OCI-LY1 (cell line): ENCODE results near the gene STRBP.
"Not testable (repeated sequence)": the region's sequence is repeated elsewhere in the genome, so short reads cannot be mapped to it uniquely, and the experiment has no call there.

ENCODE experiments used
- H2AFZ ChIP-seq: fragments of 200-600 bp; sonication (generic), shearing (Covaris generic); 2 replicates; pipeline ENCODE4 v1.6.0; 2014; ENCODE audit warnings: antibody characterized with exemption, mild to moderate bottlenecking, low read length
- H3F3A ChIP-seq: fragments of 200-600 bp; sonication (generic), shearing (Covaris generic); 2 replicates; pipeline ENCODE4 v1.6.0; 2014; ENCODE audit warnings: mild to moderate bottlenecking, antibody characterized with exemption, low read length, moderate library complexity; ENCODE audit not compliant: insufficient read depth
- H3K27ac ChIP-seq: fragments of 200-600 bp; sonication (generic); 2 replicates; pipeline ENCODE4 v1.5.1; 2014; ENCODE audit warnings: low read length, mixed run types, mild to moderate bottlenecking, low read depth; ENCODE audit not compliant: poor library complexity, severe bottlenecking
- H3K27me3 ChIP-seq: fragments of 200-600 bp; sonication (generic); 2 replicates; pipeline ENCODE4 v1.6.0; 2014; ENCODE audit warnings: antibody characterized with exemption, mild to moderate bottlenecking, low read length, moderate library complexity; ENCODE audit not compliant: insufficient read depth
- H3K36me3 ChIP-seq: fragments of 200-600 bp; sonication (generic); 2 replicates; pipeline ENCODE4 v1.6.1; 2014; ENCODE audit warnings: mild to moderate bottlenecking, antibody characterized with exemption, low read length, moderate library complexity, mixed read lengths; ENCODE audit not compliant: insufficient read depth
- H3K4me1 ChIP-seq: fragments of 200-600 bp; sonication (generic); 2 replicates; pipeline ENCODE4 v1.5.1; 2014; ENCODE audit warnings: mild to moderate bottlenecking, low read length, moderate library complexity; ENCODE audit not compliant: insufficient read depth, severe bottlenecking
- H3K4me2 ChIP-seq: fragments of 200-600 bp; sonication (generic), shearing (Covaris generic); 2 replicates; pipeline ENCODE4 v1.6.1; 2014; ENCODE audit warnings: low read length
- H3K4me3 ChIP-seq: fragments of 200-600 bp; sonication (generic); 2 replicates; pipeline ENCODE4 v1.5.1; 2014; ENCODE audit warnings: low read length, low read depth, mild to moderate bottlenecking, mixed read lengths; ENCODE audit not compliant: poor library complexity, severe bottlenecking
- H3K79me2 ChIP-seq: fragments of 200-600 bp; shearing (Covaris generic); 2 replicates; pipeline ENCODE4 v1.6.1; 2016; ENCODE audit warnings: mixed run types, low read length, mixed read lengths; ENCODE audit not compliant: insufficient read depth
- H3K9ac ChIP-seq: fragments of 200-600 bp; sonication (generic), shearing (Covaris generic); 2 replicates; pipeline ENCODE4 v1.6.1; 2014; ENCODE audit warnings: mild to moderate bottlenecking, low read length, mixed read lengths
- H3K9me2 ChIP-seq: fragments of 200-600 bp; sonication (generic), shearing (Covaris generic); 2 replicates; pipeline ENCODE4 v1.6.1; 2014; ENCODE audit warnings: low read depth, mild to moderate bottlenecking, low read length, mixed read lengths
- H3K9me3 ChIP-seq: fragments of 200-600 bp; shearing (Covaris generic); 2 replicates; pipeline ENCODE4 v1.6.1; 2014; ENCODE audit warnings: low read length, mixed read lengths
- H4K20me1 ChIP-seq: fragments of 200-600 bp; sonication (generic), shearing (Covaris generic); 2 replicates; pipeline ENCODE4 v1.6.0; 2016; ENCODE audit warnings: mild to moderate bottlenecking, low read length; ENCODE audit not compliant: insufficient read depth
- CTCF ChIP-seq: fragments of 200-600 bp; sonication (generic), shearing (Covaris generic); IDR thresholded peaks from 2 replicates; pipeline ENCODE4 v1.5.1; 2017; ENCODE audit warnings: mild to moderate bottlenecking, antibody characterized with exemption, low read length, moderate library complexity, mixed read lengths
- EZH2 ChIP-seq: fragments of 200-600 bp; sonication (generic), shearing (Covaris generic); IDR thresholded peaks from 2 replicates; pipeline ENCODE4 v1.8.0; 2017; ENCODE audit warnings: borderline replicate concordance, mixed run types, mild to moderate bottlenecking, antibody characterized with exemption, low read length, moderate library complexity, mixed read lengths

Gene STRBP

GRCh38 chr9:123304340-123304691, 35.9 kb upstream of the STRBP start:
- Histone ChIP-seq H3K9ac (peak overlapping the region; percentile 50), H4K20me1 (no peaks in the 10 kb centered on the region), H3K9me3 (no peaks in the 10 kb centered on the region), H3F3A (0 out of 2 replicates have a peak, but pooled peaks cover 4% of the 10 kb centered on the region), H3K4me1 (peaks cover 26% of the 10 kb centered on the region), H2AFZ (no peak overlapping the region), H3K9me2 (no peaks in the 10 kb centered on the region), H3K36me3 (no peaks in the 10 kb centered on the region), H3K4me3 (peak overlapping the region; percentile 40), H3K4me2 (peak overlapping the region; percentile 55), H3K27me3 (no peaks in the 10 kb centered on the region), H3K27ac (peak overlapping the region; percentile 63), H3K79me2 (no peaks in the 10 kb centered on the region)
- no peak for TF ChIP-seq EZH2
- no peak for TF ChIP-seq CTCF

DNA sequence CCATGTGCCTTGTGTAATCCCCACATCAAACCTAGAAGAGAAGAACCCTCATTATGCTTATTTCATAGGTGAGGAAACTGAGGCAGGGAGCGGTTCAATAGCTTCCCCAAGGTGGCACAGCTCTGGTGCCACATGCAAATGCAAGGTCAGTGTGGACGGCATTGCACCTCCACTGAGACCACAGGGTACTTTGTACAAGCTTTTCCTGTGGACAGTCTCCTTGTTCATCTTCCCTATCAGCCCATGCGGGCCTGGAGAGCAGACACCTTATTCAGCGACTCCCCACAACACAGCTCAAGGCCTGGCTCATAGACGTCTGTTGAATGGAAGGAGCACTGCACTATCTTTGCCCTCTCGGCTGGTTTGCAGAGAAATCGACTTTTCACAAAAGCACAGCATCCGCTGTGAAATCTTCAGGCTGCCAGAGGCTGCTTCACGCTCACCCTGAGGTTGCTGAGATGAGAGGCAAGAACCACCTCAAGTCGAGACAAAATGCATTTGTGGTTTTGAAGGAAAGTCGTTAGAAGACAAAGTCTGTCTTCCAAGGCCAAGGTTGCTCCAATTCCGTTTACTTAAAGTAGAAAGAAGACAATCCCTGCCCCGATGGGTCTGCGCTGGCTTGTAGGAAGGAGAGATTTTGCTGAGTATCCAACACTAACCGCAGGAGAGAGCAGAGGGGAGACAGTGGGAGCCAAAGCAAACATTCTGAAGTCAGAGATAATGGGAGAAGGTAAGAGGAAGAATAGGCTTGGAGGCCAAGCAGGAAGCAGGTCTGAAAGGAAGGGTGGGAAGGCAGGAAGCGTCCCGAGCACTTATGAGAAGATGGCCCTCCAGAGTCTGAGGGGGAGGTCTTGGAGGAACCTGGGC, 34.2 kb upstream of the STRBP start:
- Histone ChIP-seq H3F3A (0 out of 2 replicates have a peak, but pooled peaks cover 4% of the 10 kb centered on the region), H4K20me1 (no peaks in the 10 kb centered on the region), H3K27me3 (no peaks in the 10 kb centered on the region), H3K9me3 (no peaks in the 10 kb centered on the region), H3K4me2 (no peak overlapping the region), H3K9me2 (no peaks in the 10 kb centered on the region), H3K4me3 (no peak overlapping the region), H3K27ac (no peak overlapping the region), H3K4me1 (peaks cover 26% of the 10 kb centered on the region), H3K36me3 (no peaks in the 10 kb centered on the region), H3K9ac (no peak overlapping the region), H3K79me2 (no peaks in the 10 kb centered on the region), H2AFZ (no peak overlapping the region)
- TF ChIP-seq EZH2 (no peak), CTCF (no peak)

DNA sequence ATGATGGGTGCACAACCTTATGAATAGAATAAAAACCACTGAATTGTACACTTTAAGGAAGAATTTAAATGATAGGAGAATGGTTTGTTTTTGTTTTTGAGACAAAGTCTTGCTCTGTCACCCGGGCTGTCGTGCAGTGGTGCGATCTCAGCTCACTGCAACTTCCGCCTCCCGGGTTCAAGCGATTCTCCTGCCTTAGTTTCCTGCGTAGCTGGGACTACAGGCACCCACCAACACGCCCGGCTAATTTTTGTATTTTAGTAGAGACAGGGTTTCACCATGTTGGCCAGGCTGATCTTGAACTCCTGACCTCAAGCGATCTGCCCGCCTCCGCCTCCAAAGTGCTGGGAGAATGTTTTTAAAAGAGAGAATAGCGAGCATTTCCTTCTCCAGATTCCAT, 33.5 kb upstream of the STRBP start:
- H4K20me1 ChIP-seq, H3K9me3 ChIP-seq, H3K27ac ChIP-seq, H3K79me2 ChIP-seq, H3F3A ChIP-seq, H2AFZ ChIP-seq, H3K36me3 ChIP-seq, H3K4me3 ChIP-seq, H3K4me2 ChIP-seq, H3K9me2 ChIP-seq, H3K9ac ChIP-seq, H3K27me3 ChIP-seq: not testable (repeated sequence)
- peaks cover 22% of the 10 kb centered on the region for H3K4me1 ChIP-seq

DNA sequence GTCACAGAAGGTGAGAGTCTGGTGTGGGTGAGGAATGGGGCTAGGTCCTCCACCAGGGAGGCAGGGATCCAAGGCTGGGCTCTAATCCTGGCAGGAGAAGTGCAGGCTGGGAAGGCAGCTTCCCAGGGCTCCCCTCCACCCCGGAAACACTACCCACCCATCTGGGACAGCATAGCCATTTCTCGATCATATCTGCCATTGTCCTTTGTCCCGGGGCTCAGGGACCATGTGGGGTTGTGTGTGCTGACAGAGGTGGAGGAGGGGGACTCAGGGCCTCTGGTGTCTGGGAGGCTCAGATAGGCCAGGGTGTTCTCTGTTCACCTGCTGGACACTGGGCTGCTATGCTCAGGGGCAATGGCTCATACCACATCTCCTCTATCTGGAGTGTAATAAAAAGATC, 32.2 kb upstream of the STRBP start:
- no peaks in the 10 kb centered on the region for H3K27me3 ChIP-seq

More for the DNA sequence above, 32.2 kb upstream of the STRBP start:
- Histone ChIP-seq H3K79me2 (no peaks in the 10 kb centered on the region), H3K27ac (no peak overlapping the region), H3K9me3 (no peaks in the 10 kb centered on the region), H3K36me3 (no peaks in the 10 kb centered on the region), H3K4me2 (no peak overlapping the region), H3K9me2 (no peaks in the 10 kb centered on the region), H3K9ac (no peak overlapping the region), H2AFZ (no peak overlapping the region), H3K4me1 (peaks cover 20% of the 10 kb centered on the region), H3F3A (no peaks in the 10 kb centered on the region), H3K4me3 (no peak overlapping the region), H4K20me1 (no peaks in the 10 kb centered on the region)
- TF ChIP-seq EZH2 = no peak
- TF ChIP-seq CTCF = no peak
